HG02840 (cell line): ENCODE results near the gene PDGFRA.
"Not testable (repeated sequence)": the region's sequence is repeated elsewhere in the genome, so short reads cannot be mapped to it uniquely, and the experiment has no call there.

Experiments
- ATAC-seq: cut with Tn5 transposase; IDR thresholded peaks from one replicate; pipeline ENCODE4 v1.9.1; 2021; ENCODE audit warnings: mild to moderate bottlenecking, moderate library complexity, moderate number of reproducible peaks; ENCODE audit not compliant: unreplicated experiment, low FRiP score

Gene PDGFRA

DNA sequence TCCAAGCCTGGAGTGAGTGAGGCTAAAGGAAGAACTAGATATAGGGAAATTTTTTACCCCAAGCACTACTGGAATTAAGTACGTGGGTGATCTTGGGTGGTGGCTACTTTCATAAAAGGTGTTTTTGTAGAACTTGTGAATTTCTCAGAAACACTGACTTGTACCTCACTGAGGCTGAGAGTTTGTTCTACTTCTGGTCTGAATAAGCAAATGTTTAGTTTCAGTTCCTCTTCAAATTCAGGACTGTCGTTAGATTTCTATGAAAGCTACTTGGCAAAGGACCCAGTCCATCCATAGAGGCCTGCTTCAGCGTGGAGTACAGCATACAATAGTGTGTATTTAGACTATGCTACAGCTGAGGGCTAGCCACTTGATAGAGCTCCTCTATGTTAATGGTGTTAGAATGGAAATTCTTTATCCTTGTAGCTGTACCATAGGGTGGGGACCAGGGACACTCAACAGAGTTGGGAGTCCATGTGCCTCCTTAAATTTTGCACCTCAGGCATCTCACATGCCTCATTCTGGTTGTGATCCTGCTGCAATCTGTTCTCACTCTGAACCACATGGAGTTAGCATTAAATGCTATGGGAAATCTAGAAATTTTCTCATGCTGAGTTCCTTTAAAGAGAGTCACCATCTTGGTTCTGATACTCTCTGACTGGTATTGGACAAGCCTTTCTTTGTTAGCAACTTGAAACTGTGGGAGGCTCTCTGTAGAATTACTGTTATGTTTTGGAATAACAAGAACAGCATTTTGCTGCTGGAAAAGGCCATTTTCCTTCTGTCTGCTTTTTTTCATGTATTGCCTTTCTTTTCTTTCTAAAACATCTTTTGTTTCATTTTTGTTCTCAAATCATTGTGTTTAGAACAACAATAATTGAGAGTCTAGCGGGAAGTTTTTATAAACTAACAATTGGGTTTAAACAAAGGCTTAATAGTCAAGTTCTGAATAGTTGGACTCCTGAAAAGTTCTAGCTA lies 86.8 kb downstream of the PDGFRA start:
- peak; percentile 97 for ATAC-seq

DNA sequence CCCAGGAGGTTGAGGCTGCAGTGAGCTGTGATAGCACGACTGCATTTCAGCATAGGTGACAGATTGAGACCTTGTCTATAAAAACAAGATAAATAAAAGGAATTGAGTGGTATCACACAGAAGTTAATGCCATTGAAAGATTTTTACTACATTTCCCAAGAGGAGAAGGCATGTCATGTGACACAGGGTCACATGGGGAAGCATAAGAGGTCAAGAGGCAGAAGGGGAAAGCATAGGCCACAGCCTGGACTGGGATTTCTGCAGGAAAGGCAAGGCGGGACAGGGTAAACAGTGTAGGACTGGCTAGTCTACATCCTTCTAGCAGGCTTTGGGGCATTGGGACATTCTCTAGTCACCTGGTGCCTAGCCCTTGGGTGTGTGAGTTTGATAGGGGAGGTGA lies 88.6 kb downstream of the PDGFRA start:
- no peak for ATAC-seq

DNA sequence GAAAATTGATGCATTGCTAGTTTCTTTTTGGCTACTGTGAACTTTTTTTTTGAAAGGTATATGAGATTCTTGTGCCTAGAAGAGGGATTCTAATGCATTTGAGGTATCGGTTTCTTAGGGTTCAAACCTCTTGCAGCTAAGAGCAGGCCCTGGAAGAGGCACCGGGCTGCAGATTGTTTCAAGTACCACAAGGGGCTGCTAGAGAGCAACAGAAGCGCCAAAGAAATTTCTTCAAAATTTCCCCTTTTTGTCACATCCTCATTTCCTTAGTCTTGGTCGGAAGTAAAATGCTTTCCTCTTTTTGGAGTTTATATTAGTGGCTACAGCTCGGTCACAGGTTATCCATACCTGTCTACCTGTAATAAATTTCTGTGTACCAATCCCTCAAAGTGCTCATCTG lies 89.8 kb downstream of the PDGFRA start:
- ATAC-seq: no peak

DNA sequence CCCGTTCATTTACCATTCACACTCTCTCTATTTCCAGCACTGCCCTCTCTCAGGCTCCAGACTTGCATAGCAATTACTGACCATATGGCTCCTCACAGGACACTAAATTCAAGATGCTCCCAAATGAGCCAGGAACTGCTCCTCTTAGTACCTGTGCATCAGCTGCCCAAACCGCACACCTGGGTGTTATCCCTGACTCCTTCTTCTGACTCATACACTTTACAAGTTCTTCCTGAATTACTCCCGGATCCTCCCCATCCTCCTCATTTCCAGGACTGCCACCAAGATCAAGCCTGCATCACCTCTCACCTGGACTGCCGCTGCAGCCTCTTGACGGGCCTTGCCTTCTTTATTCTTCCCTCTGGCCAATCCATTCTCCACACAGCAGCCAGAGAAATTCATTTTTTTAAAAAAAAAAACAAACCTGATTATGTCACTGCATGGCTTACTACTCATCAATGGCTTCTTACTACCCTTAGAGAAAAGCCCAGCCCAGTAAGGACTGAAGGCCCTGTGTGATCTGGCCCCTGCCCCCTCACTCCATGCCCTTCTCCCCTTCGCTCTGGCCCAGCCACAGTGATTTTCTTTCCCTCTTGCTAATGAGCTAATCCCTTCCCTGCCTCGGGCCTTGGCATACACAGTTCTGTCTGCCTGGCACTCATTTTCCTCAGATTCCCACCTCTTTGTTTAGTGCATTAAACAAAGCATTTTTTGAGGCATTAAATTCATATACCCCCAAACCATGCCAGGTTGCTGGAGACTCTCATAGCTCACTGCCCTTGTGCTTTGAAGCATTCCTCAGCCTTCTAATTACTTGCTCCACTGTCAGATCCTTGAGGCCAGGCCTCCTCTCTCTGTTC lies 92.0 kb downstream of the PDGFRA start:
- no peak for ATAC-seq

DNA sequence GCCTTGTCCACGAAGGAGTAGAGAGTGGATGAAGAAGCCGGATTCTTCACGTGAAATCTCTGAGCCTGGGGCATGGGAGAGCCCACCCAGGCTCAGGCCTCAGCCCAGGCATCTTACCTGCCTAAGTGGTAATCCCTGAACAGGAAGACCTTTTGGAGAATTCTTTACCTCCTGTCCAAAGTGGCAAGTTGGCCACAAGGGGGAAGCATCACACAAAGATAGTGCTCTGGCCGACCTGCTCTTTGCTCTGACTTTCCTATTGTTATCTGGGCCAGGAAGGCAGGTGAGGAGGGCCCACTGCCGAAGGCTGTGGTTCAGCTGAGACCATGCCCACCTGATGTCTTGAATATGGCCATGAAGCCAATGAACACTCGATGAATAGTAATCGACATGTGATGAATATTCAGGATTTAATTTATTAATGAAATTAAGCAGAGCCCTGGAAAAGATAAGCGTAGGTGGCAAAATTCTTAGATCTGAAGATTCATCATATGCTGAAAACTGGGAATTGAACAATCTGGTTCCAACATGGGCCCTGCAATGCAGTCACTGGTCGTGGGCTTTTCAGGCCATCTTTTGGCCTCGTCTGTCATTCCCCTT lies 93.8 kb downstream of the PDGFRA start:
- ATAC-seq: peak; percentile 76

DNA sequence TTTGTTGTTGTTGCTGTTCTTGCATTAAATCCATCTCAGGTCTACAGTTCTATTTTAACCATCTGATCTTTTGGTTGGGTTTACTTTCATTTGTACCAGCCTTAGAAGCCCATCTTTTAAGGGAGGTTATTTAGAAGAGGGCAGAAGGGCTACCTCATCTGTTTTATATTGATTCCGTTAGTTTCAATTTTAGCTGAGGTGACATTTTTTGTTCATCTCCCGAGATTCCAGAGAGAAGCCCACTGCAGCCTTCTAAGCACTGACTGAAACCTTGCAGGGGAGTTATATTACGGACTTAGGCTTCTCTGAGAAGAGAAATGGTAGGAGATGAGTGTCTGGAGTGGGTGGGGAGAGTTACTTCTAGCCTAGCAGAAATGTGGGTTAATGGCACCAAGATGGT lies 101.8 kb downstream of the PDGFRA start:
- no peak for ATAC-seq

DNA sequence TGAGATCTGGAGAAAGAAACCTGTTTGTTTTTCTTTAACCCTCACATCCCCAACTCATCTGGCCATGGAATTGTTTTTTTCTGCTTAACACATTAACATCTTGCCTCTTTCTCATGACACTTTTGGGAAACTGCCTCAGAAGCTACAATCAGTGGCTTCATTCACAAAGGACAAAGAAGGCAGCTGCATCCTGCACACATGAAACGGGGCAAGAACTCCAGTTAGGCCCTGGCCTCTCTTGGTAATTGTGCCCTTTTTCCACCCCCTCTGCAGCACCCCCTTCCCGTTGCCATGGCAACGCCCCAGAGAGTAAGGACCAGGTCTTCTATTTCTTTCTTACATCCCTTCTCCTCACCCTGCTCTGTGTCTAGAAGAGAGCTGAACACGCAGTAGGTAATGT lies 103.4 kb downstream of the PDGFRA start:
- no peak for ATAC-seq

DNA sequence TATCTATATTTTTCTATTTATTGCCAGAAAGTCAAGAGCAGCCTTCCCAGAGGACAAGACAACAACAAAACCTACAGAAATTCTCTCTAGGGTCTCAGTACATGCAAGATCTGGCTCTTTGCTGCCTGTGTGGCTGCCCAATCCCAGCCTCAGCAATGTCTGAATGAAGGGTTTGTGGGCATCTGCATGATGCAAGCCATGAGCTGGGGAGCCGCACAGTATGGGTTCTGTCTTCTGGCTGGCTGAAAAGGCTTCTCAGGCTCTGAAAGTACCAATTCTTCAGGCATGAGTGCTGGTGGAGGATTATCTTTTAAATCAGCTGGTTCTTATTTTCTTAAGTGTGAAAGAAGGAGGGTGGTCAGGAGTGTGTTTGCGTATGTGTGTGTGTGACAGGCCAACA lies 104.6 kb downstream of the PDGFRA start:
- no peak for ATAC-seq

DNA sequence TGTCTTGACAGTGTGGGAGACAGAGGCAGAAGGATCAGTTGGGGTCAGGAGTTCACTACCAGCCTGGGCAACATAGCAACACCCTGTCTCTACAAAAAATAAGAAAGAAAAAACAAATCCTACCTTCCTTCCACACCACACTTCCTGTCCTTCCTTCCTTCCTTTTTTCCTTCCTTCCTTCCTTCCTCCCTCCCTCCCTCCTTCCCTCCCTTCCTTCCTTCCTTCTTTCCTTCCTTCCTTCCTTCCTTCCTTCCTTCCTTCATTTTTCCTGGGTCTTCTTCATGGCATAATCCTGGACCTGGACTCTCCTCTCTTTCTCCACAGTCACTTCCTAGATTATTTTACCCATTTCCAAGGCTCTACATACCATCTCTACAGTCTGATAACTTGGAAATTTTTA lies 105.7 kb downstream of the PDGFRA start:
- not testable (repeated sequence) for ATAC-seq

DNA sequence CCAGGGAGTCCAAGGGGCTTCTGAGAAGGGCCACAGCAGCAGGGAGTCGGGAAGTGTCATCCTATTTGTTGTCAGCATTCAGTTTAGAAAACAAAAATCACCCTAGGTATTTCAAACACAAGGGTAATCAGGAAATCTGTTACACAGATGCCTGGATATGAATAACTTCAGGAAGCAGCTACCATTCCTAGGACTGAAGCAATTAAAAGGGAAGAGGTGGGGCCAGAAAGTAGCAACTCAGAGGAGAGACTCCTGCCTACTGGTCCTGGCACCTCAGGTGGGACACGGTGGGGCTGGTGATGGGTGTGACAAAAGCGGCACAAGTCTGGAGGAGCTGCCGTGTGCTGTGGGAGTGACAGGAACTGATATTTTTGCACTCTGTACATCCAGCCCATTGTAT lies 107.9 kb downstream of the PDGFRA start:
- no peak for ATAC-seq

DNA sequence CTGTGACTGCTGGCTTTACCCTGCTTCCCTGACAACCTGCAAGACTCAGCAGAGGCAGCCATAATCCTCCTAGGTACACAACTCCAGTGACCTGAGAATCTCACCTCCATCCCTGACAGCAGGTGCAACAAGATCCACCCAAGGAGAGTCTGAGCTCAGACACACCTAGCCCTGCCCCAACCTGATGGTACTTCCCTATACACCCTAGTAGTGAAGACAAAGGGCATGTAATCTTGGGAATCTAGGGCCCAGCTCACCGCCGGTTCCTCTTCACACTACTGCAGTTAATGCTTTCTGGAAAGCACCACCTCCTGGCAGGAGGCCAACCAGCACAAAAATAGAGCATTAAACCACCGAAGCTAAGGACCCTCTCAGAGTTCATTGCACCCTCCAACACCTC lies 113.0 kb downstream of the PDGFRA start:
- ATAC-seq: not testable (repeated sequence)
